Activated CD4-positive, alpha-beta T cell treated with anti-CD3 and anti-CD28 coated beads, Interleukin-2, amount 50 U/mL, for 1 hour (primary cell): ENCODE data around the gene PTK7.
"Not testable (repeated sequence)": the region's sequence is repeated elsewhere in the genome, so short reads cannot be mapped to it uniquely, and the experiment has no call there.

Source experiments
- DNase-seq: peaks from one replicate; pipeline ENCODE4 v3.0.0-alpha.2; 2020

The PTK7 gene

DNA sequence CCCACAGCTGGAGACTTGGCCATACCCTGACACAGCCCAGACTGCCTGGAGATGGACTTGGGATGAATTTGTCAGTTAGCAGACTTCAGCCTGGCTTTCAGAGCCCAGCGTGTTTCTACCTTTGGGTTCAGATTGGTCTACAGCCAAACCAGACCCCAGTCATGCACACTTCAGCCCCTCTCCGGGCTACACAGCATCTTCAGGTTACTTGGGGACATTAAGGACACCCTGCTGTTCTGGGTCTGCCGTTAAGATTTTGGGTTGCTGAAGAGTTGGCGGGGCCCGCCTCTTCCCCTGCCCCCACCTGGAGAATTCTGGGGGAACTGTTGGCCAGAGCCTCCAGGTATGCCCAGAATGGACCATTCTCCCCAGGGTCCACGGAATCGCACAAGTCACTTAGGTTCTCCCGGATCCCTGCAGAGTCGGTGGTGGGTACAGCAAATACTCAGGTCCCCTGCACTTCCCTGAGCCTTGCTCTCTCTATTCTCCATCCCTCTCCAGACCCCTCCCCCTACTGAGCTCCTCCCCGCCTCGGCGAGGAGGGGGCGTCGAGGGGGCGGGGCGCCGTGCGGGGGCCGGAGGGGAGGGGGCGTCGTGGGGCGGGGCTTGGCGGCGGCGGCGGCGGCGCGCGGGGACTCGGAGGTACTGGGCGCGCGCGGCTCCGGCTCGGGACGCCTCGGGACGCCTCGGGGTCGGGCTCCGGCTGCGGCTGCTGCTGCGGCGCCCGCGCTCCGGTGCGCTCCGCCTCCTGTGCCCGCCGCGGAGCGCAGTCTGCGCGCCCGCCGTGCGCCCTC is at the start of gene PTK7:
Gene PTK7, plus strand, starts transcription at position 645 of the 794 bp plus-strand sequence. CDS start 175 bp downstream, outside the sequence.
- no peak for DNase-seq

- no peak for DNase-seq
These were observed 49.7 kb upstream of the PTK7 start for GRCh38 chr6:43026365-43026764.

GRCh38 chr6:43029120-43029519 is 47.0 kb upstream of the PTK7 start:
- no peak for DNase-seq

- no peak for DNase-seq
These were observed 43.8 kb upstream of the PTK7 start for GRCh38 chr6:43032326-43032725.

DNA sequence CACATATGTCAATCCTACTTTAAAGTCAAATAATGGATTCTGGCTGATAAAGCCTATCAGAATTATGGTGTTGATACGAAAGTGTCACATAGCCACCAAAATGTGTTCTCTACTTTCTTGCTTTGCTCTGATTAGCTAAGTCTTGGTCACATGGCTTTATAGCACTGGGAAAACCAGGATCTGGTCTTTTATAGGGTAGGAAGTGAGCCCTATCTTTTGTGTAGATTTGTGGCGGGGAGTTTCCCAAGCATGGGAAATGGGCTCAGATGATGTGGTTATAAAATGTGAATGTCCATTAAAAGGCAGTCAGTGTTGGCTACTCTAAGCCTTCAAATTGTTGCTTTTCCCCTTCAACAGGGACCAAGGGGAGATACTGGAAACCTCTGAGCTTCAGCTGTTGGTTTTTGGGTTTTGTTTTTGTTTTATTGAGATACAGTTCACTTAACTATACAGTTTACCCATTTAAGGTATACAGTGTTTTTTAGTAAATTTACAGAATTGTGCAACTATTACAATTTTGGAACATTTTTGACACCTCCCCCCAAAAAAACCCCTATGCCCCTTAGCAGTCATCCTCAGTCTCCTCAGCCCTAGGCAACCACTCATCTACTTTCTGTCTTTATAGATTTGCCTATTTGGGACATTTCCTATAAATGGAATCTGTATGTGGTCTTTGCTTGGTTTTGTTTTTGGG is 42.5 kb upstream of the PTK7 start:
- no peak for DNase-seq

DNA sequence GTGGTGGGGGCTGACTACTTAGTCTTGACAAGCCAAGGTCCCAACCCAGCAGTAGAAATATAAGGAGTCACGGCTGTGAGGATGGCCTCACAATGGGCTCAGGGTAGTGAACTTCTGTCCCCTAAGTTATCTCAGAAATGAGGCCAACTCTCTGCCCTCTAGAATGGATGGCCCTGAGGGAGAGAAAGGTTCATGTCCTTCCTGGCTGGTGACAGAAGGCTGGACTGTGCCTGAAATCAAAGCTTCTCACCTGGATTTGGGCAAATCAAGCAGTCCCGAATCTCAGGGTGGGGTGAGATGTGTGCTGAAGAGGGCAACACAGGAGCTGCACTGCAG is 42.0 kb upstream of the PTK7 start:
- DNase-seq, result no peak

GRCh38 chr6:43035495-43036194 is 40.5 kb upstream of the PTK7 start:
- DNase-seq, result no peak

- DNase-seq, result no peak
These were observed 39.4 kb upstream of the PTK7 start for GRCh38 chr6:43036712-43037111.

DNA sequence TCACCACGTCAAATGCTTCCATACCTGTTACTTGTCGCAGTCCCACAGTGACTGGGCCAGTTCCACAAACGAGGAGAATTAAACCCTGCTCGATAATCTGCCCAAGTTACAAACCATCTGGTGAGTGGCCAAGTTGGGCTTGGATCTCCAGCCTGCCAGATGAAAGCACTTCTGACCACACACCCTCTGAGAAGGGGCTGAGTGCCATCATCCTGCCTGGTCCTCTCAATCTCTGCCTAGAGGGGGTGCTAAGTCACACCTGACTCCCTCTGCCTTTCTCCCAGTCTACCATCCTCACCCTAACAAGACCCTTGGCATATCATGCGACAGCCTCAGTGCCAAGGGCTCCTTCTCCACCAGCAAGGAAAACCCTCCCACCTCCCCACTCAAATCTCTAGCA is 38.9 kb upstream of the PTK7 start:
- DNase-seq, result no peak

- DNase-seq, result no peak
These were observed 38.4 kb upstream of the PTK7 start for GRCh38 chr6:43037706-43038105.

DNA sequence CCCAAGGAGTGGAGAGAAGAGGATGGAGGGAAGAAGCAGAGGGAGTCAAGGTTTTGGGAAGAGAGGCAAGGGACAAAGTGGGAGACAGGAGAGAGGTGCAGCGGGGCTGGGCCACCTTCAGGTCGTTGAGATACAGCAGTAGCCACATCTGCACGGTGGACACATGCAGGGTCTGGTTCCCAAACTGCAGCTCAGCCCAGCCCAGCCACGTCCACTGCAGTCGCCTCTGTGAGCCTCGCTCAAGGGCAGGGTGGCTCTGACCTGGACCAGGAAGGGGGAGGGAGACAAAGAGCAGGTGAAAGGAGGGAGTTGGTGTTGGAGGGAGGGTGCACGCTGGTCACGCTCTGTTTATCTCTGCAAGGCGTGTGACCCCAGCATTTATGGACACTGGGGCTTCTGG is 37.4 kb upstream of the PTK7 start:
- DNase-seq, result no peak

- no peak for DNase-seq
These were observed 35.4 kb upstream of the PTK7 start for GRCh38 chr6:43040542-43041257.

GRCh38 chr6:43041475-43041874 is 34.6 kb upstream of the PTK7 start:
- DNase-seq, result not testable (repeated sequence)

DNA sequence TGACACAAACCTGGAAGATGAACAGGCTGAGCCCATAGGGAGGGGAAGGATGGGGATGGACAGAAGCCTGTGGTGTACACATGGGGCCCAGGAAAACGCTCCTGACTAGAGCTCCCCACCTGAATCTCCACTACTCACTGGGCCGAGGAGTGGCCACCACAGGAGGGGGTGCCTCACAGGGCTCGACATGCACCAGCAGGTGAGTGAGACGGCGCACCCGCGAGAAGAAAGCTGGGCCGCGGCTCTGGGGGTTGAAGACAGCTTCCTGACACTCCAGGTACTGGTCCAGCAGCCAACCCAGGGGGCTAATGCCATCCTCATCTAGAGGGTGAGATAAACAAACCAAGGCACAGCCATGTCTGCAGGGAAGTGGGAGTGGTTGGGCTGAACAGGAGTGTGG is 32.8 kb upstream of the PTK7 start:
- DNase-seq, result no peak

DNA sequence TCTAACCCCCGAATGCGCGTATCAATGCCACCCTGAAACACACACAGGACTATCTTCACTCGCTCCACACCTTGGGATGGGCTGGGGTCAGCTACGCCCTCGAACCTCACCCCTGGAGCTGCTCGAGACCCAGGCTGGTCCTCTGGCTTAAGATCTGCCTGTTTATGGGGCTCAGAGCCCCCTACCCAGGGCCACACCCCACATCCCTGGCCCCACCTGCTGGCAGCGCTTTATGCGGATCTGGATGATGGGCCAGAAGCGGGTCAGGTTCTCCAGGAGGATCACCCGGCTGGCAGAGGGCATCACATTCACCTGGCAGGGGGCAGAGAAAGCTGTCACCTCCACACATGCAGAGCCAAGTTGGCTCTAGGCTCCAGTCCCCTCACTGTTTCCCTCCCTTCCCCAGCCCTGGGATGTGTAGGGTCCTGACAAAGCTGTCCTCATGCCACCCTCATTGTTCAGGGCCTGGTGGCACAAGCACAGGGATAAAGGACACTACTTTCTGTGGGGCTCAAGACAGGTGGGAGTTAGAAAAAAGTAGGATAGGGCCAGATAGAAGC is 30.7 kb upstream of the PTK7 start:
- DNase-seq, result no peak

DNA sequence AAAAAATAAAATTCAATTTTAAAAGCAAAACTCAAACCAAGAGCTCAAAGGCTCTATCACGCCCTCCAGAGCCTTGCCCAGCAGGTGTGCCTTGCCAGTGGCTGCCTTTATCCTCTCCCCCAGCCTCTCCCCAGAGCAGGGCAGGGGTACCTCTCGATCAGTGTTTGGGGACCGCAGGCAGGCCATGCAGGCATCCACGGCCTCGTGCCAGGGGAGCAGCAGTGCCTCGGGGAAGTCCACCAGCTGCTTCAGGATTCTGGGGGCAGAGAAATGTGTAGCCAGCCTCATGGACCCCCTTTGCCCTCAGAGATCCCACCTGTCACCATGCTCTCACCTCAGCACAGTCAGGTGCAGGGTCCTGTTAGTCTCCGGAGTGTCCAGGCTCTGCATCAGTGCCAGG is 28.1 kb upstream of the PTK7 start:
- no peak for DNase-seq

DNA sequence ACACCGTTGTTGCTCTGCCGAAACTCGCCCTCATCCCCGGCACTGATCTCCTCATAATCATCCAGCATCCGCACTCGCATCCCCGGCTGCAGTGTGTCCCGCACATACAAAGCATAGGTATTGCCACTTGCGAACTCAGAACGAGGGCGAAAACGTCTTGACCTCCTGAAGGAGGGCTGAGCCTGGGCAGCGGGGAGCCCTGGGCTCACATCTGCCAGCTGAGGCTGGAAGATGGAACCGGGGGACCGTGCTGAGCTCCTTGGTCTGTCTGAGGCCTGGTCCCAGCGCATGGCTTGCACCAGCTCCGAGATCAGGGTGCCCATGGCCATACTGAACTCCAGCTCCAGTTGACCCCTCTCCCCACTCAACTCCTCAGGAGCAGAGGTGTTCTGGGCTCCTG is 25.1 kb upstream of the PTK7 start:
- DNase-seq, result no peak

DNA sequence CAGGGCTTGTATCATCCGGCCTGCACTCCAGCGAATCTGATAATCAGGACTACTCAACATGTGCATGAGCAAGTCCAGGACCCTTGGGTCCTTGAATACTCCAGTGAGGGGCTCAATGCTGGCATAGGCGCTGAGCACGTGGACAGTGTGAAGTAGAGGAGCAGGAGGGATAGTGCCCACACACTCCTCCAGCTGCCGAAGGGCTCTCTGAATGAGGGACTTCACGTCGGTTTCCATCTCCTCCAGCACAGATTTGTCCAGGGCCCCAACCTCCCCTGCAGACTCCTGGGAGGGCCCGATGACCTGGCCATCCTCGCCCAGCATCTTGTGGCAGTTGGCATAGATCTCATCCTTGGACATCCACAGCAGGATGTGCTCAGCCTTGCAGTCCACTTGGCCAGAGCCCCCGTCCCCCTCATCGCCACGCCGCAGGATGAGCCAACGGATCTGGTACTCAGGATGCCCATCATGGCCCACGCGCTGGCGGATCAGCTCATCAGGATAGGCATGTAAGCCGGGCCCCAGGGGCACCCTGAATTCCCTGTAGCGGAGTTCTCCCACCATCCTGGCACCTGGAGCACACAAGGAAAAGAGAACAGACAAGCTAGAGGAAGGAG is 23.8 kb upstream of the PTK7 start:
- no peak for DNase-seq

DNA sequence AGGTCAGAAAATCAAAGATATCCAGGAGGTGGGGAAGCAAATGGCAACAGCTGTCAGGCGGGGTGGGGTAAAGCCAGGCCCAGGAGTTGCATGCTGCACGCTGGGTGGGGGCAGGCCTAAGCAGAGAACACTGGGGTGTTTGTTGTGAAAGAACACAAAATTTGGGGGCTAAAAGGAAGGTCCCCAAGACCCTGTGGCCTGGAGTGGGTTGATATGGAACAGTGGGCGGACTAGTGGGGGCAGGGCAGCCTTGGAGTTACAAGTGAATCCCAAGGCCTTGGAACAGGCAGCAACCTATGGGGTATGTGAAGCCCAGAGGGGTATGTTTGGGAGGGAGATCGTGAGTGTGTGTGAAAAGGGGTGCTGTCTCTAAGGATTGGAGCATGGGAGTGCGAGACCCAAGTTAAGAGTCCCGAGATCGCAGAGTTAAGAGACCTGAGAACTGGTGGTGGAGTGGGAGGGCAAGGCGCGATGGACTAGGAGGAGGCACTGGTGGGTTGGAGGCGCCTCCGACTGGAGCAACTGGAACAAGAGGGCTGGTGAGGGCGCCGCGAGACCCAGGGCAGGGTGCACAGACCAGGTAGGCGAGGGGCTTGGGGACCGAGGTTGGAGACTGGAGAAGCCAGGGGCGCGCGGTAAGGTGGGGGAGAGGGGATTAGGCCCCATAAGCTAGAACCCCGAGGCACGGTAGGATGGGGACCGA is 23.1 kb upstream of the PTK7 start:
- DNase-seq, result peak; percentile 19

DNA sequence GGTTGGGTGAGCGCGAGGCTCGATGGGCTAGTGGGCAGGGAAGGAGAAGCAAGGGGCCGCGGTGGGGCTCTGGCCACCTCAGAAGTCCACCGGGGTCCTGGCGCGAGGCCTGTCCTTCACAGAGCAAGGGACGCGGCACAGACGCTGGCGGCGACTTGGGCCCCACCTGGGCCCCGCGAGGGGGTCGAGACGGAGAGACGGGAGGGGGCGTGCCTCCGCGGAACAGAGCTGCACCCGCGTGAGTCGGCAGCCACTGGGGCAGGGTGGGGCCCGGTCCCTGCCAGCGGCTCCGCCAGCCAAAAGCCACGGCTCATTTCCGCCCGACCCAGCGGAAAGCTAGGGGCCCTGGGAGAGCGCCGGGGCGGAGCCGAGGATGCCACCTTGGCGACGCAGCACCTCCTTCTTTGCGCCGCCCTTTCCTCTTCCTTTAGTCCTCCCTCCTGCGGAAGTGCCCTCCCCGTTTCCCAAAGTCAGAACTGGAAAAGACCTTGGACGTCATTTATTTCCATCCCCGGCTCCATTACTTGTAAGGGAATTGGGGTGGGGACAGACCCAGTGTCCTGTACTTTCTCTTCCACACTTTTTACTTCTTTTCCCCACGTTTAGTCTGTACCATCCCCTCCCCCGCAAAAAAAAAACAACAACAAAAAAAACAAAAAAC is 22.4 kb upstream of the PTK7 start, which contains the start of gene CUL7:
Gene CUL7, minus strand, starts transcription at position 307 of the 661 bp plus-strand sequence. CDS start 1,063 bp downstream, outside the sequence.
- DNase-seq, result peak; percentile 88
